ENCODE data around the gene BTN2A1.
"Not testable (repeated sequence)": the region's sequence is repeated elsewhere in the genome, so short reads cannot be mapped to it uniquely, and the experiment has no call there.

Gene BTN2A1

GRCh38 chr6:26420688-26421171, 37.0 kb upstream of the BTN2A1 start:
- Histone ChIP-seq H3K9me3 (ENCODE audit: control insufficient read depth, low read length) (no peaks in the 10 kb centered on the region), H3K27me3 (replicated peaks; ENCODE audit: control insufficient read depth, insufficient read depth, low read length) (no peaks in the 10 kb centered on the region), H3K9ac (ENCODE audit: low read length) (peak overlapping the region; percentile 97), H3K4me1 (ENCODE audit: control insufficient read depth, insufficient read depth, low read length) (peaks cover 27% of the 10 kb centered on the region), H3K36me3 (ENCODE audit: control insufficient read depth, insufficient read depth, low read length, severe bottlenecking) (no peaks in the 10 kb centered on the region), H3K4me3 (ENCODE audit: low read length) (peak overlapping the region; percentile 98)
- DNase-seq (ENCODE audit: low read depth), result peak; percentile 55

- Histone ChIP-seq H3K36me3 (ENCODE audit: control insufficient read depth, insufficient read depth, low read length, severe bottlenecking) (peaks cover 5% of the 10 kb centered on the region), H3K4me1 (ENCODE audit: control insufficient read depth, insufficient read depth, low read length) (peaks cover 23% of the 10 kb centered on the region), H3K9ac (ENCODE audit: low read length) (peak overlapping the region; percentile 97), H3K9me3 (ENCODE audit: control insufficient read depth, low read length) (no peaks in the 10 kb centered on the region), H3K4me3 (ENCODE audit: low read length) (peak overlapping the region; percentile 98), H3K27me3 (replicated peaks; ENCODE audit: control insufficient read depth, insufficient read depth, low read length) (no peaks in the 10 kb centered on the region)
- peak; percentile 98 for DNase-seq (ENCODE audit: low read depth)
These were observed 36.3 kb upstream of the BTN2A1 start for GRCh38 chr6:26421259-26422144.

GRCh38 chr6:26422329-26422728, 35.4 kb upstream of the BTN2A1 start:
- peak overlapping the region; percentile 97 for H3K9ac ChIP-seq (ENCODE audit: low read length)
- no peak for DNase-seq (ENCODE audit: low read depth)

GRCh38 chr6:26426691-26427450, 30.9 kb upstream of the BTN2A1 start:
- H3K36me3 ChIP-seq (ENCODE audit: control insufficient read depth, insufficient read depth, low read length, severe bottlenecking), result peaks cover 30% of the 10 kb centered on the region

More at GRCh38 chr6:26422329-26422728, 35.4 kb upstream of the BTN2A1 start:
- Histone ChIP-seq H3K36me3 (ENCODE audit: control insufficient read depth, insufficient read depth, low read length, severe bottlenecking) (peaks cover 10% of the 10 kb centered on the region), H3K4me3 (ENCODE audit: low read length) (peak overlapping the region; percentile 98), H3K9me3 (ENCODE audit: control insufficient read depth, low read length) (no peaks in the 10 kb centered on the region), H3K27me3 (replicated peaks; ENCODE audit: control insufficient read depth, insufficient read depth, low read length) (no peaks in the 10 kb centered on the region), H3K4me1 (ENCODE audit: control insufficient read depth, insufficient read depth, low read length) (peaks cover 23% of the 10 kb centered on the region)

GRCh38 chr6:26427451-26427809, 30.3 kb upstream of the BTN2A1 start:
- no peak overlapping the region for H3K9ac ChIP-seq (ENCODE audit: low read length)
- peaks cover 24% of the 10 kb centered on the region for H3K4me1 ChIP-seq (ENCODE audit: control insufficient read depth, insufficient read depth, low read length)
- H3K9me3 ChIP-seq (ENCODE audit: control insufficient read depth, low read length), result no peaks in the 10 kb centered on the region
- H3K4me3 ChIP-seq (ENCODE audit: low read length), result no peak overlapping the region
- peaks cover 30% of the 10 kb centered on the region for H3K36me3 ChIP-seq (ENCODE audit: control insufficient read depth, insufficient read depth, low read length, severe bottlenecking)
- no peak for DNase-seq (ENCODE audit: low read depth)
- H3K27me3 ChIP-seq (replicated peaks; ENCODE audit: control insufficient read depth, insufficient read depth, low read length), result no peaks in the 10 kb centered on the region

More at GRCh38 chr6:26426691-26427450, 30.9 kb upstream of the BTN2A1 start:
- no peak for DNase-seq (ENCODE audit: low read depth)
- H3K9me3 ChIP-seq (ENCODE audit: control insufficient read depth, low read length), result no peaks in the 10 kb centered on the region
- no peaks in the 10 kb centered on the region for H3K27me3 ChIP-seq (replicated peaks; ENCODE audit: control insufficient read depth, insufficient read depth, low read length)
- H3K4me3 ChIP-seq (ENCODE audit: low read length), result no peak overlapping the region
- H3K9ac ChIP-seq (ENCODE audit: low read length), result no peak overlapping the region
- peaks cover 24% of the 10 kb centered on the region for H3K4me1 ChIP-seq (ENCODE audit: control insufficient read depth, insufficient read depth, low read length)

GRCh38 chr6:26428206-26428605, 29.5 kb upstream of the BTN2A1 start:
- Histone ChIP-seq H3K36me3 (ENCODE audit: control insufficient read depth, insufficient read depth, low read length, severe bottlenecking) (peaks cover 30% of the 10 kb centered on the region), H3K4me3 (ENCODE audit: low read length) (no peak overlapping the region), H3K9ac (ENCODE audit: low read length) (no peak overlapping the region), H3K4me1 (ENCODE audit: control insufficient read depth, insufficient read depth, low read length) (peaks cover 30% of the 10 kb centered on the region), H3K9me3 (ENCODE audit: control insufficient read depth, low read length) (no peaks in the 10 kb centered on the region), H3K27me3 (replicated peaks; ENCODE audit: control insufficient read depth, insufficient read depth, low read length) (no peaks in the 10 kb centered on the region)
- no peak for DNase-seq (ENCODE audit: low read depth)

GRCh38 chr6:26430787-26431186, 27.0 kb upstream of the BTN2A1 start:
- Histone ChIP-seq H3K4me3 (ENCODE audit: low read length) (no peak overlapping the region), H3K36me3 (ENCODE audit: control insufficient read depth, insufficient read depth, low read length, severe bottlenecking) (peaks cover 30% of the 10 kb centered on the region), H3K9ac (ENCODE audit: low read length) (no peak overlapping the region), H3K27me3 (replicated peaks; ENCODE audit: control insufficient read depth, insufficient read depth, low read length) (no peaks in the 10 kb centered on the region), H3K4me1 (ENCODE audit: control insufficient read depth, insufficient read depth, low read length) (peaks cover 21% of the 10 kb centered on the region), H3K9me3 (ENCODE audit: control insufficient read depth, low read length) (no peaks in the 10 kb centered on the region)
- no peak for DNase-seq (ENCODE audit: low read depth)

- no peak overlapping the region for H3K4me3 ChIP-seq (ENCODE audit: low read length)
- no peaks in the 10 kb centered on the region for H3K27me3 ChIP-seq (replicated peaks; ENCODE audit: control insufficient read depth, insufficient read depth, low read length)
- peaks cover 25% of the 10 kb centered on the region for H3K36me3 ChIP-seq (ENCODE audit: control insufficient read depth, insufficient read depth, low read length, severe bottlenecking)
- H3K4me1 ChIP-seq (ENCODE audit: control insufficient read depth, insufficient read depth, low read length), result peaks cover 21% of the 10 kb centered on the region
- DNase-seq (ENCODE audit: low read depth), result peak; percentile 22
- H3K9ac ChIP-seq (ENCODE audit: low read length), result no peak overlapping the region
- H3K9me3 ChIP-seq (ENCODE audit: control insufficient read depth, low read length), result no peaks in the 10 kb centered on the region
These were observed 26.2 kb upstream of the BTN2A1 start for GRCh38 chr6:26431258-26432172.

GRCh38 chr6:26432627-26433201, 25.0 kb upstream of the BTN2A1 start:
- H3K9me3 ChIP-seq (ENCODE audit: control insufficient read depth, low read length), result no peaks in the 10 kb centered on the region
- no peaks in the 10 kb centered on the region for H3K27me3 ChIP-seq (replicated peaks; ENCODE audit: control insufficient read depth, insufficient read depth, low read length)
- no peak overlapping the region for H3K9ac ChIP-seq (ENCODE audit: low read length)
- H3K4me1 ChIP-seq (ENCODE audit: control insufficient read depth, insufficient read depth, low read length), result peaks cover 21% of the 10 kb centered on the region
- peak; percentile 44 for DNase-seq (ENCODE audit: low read depth)
- H3K36me3 ChIP-seq (ENCODE audit: control insufficient read depth, insufficient read depth, low read length, severe bottlenecking), result peaks cover 20% of the 10 kb centered on the region
- no peak overlapping the region for H3K4me3 ChIP-seq (ENCODE audit: low read length)

- H3K9ac ChIP-seq (ENCODE audit: low read length); DNase-seq (ENCODE audit: low read depth); H3K4me3 ChIP-seq (ENCODE audit: low read length); H3K9me3 ChIP-seq (ENCODE audit: control insufficient read depth, low read length); H3K27me3 ChIP-seq (replicated peaks; ENCODE audit: control insufficient read depth, insufficient read depth, low read length): not testable (repeated sequence)
- peaks cover 10% of the 10 kb centered on the region for H3K36me3 ChIP-seq (ENCODE audit: control insufficient read depth, insufficient read depth, low read length, severe bottlenecking)
- H3K4me1 ChIP-seq (ENCODE audit: control insufficient read depth, insufficient read depth, low read length), result peaks cover 21% of the 10 kb centered on the region
These were observed 24.1 kb upstream of the BTN2A1 start for GRCh38 chr6:26433680-26434079.
